GM12892 (cell line): ENCODE results near the gene C1orf159.
A peak's percentile ranks its signal among the peaks of the same experiment; 100 is the strongest.
"Not testable (repeated sequence)": the region's sequence is repeated elsewhere in the genome, so short reads cannot be mapped to it uniquely, and the experiment has no call there.

Experiments
- DNase-seq: peaks from one replicate; pipeline ENCODE4 v3.0.0; 2011; ENCODE audit not compliant: insufficient read length
- FAIRE-seq: peaks from 2 replicates; lab custom pipeline; 2011; peaks lifted over from hg19 to GRCh38; lab: Jason Lieb, UNC
- POLR2A ChIP-seq: IDR thresholded peaks from 2 replicates; pipeline ENCODE4 v1.6.1; 2011; ENCODE audit warnings: low read depth, low read length, control low read depth
- POLR2AphosphoS5 ChIP-seq: IDR thresholded peaks from 2 replicates; pipeline ENCODE4 v1.6.1; 2011; ENCODE audit warnings: low read depth, low read length, control low read depth
- TAF1 ChIP-seq: IDR thresholded peaks from 2 replicates; pipeline ENCODE4 v1.6.1; 2011; ENCODE audit warnings: low read depth, mild to moderate bottlenecking, control low read depth, low read length, borderline replicate concordance

C1orf159 gene

DNA sequence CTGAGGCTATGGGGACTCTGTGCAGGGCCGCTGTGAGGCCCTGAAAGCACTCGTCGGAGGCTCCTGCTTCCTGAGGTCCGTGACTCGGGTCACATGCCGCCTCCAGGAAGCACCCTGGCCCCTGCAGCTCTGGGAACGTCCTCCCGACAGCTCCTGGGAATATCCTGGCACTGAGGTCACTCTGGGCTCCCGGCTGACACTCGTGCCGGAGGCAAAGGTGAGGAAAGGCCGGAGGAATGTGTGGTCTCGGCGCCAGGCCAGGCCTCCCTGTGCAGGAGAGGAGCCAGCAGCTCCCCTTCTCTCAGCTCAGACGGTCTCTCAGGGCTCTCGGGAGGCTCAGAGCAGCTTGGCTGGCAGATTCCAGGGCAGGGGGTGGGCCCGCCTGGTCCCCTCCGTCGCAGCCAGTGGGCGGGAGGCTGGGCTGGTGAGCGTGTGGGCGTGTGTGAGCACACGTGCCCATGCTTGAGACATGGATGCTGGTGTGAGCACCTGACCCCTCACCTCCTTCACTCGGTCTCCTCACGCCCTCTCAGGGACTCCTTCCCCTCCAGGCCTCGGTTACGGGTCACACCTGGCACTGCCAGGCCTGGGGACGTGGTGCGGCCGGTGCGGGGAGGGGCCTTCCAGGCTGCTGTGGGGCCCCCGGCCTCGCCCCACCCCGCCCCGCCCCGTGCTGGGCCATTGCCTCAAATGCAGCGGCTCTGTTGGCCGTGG, 36.3 kb downstream of the C1orf159 start:
- FAIRE-seq (peak; percentile 86), DNase-seq (peak; percentile 68)
- TF ChIP-seq TAF1: no peak
- TF ChIP-seq POLR2AphosphoS5: no peak
- no peak for TF ChIP-seq POLR2A

DNA sequence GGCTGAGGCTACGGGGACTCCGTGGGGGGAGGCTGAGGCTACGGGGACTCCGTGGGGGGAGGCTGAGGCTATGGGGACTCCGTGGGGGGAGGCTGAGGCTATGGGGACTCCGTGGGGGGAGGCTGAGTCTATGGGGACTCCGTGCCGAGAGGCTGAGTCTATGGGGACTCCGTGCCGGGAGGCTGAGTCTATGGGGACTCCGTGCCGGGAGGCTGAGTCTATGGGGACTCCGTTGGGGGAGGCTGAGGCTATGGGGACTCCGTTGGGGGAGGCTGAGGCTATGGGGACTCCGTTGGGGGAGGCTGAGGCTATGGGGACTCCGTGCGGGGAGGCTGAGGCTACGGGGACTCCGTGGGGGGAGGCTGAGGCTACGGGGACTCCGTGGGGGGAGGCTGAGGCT, 38.5 kb downstream of the C1orf159 start:
- DNase-seq, FAIRE-seq: not testable (repeated sequence)

GRCh38 chr1:1075148-1075935, 40.5 kb downstream of the C1orf159 start:
- DNase-seq (no peak), FAIRE-seq (no peak)
- TF ChIP-seq POLR2AphosphoS5 (no peak), POLR2A (no peak), TAF1 (no peak)

DNA sequence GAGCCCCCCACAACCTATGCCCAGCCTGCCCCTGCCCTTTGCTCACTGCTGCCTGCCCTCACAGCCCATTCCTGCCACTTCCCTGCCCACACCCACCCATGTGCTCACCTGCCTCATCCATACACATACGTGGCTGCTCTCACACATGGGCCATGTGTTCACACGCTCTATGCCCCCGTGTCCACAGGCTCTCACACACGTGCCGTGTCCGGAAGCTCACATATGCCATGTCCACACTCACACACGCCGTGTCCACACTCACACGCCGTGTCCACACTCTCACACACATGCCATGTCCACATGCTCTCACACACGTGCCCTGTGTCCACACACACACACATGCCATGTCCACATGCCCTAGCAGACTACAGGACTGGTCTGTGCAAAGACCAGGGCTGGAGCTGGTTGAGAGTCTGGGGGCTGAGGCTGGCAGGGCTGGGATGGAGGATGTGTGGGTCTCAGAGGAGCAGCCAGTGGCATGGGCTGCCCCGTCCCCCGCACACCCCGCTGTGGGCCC, 41.2 kb downstream of the C1orf159 start:
- FAIRE-seq (no peak), DNase-seq (no peak)
- TF ChIP-seq POLR2AphosphoS5 (no peak), POLR2A (no peak)

DNA sequence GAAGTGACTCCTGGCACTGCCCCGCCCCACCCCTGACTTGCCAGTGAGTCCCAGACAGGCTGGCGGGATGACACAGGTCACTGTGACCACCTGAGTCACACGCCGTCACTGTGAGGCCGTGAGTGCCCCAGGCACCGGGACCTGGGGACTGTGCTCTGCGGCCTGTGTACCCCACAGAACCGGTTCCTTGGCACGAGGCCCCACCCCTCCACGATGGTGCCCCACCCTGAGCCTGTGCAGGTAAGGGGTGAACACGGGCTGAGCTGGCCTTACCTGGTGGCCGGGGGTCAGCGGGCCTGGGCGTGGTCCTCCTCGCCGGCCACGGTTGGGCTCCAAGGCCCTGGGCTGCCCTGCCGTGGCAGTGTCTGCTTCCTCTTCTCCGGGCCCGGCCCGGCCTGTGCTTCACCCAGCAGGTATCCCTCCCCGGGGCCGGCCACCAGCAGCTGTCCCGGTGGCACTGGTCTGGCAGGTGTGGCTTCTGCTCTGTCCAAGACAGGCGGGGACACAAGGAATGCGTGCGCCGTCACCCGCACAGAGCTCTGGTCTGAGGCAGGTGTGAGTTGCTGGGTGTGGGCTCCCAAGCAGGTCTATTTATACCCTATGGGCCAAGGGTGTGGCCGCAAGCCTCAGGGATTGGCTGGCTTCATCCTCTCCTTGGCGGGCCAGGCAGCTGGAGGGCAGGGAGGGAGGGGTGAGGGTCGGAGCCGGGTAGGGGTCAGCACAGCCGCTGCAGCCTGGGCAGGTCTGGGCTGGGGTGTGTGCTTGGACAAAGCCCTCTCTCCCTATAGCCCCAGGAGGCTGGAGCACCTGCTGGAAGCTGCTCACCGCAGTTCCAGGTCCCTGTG, 41.9 kb downstream of the C1orf159 start, which contains the start of gene RNF223:
TSS of gene RNF223 (minus strand) at position 564 of the 845 bp plus-strand sequence. CDS start 1,740 bp downstream, outside the sequence.
- TF ChIP-seq TAF1 (no peak), POLR2AphosphoS5 (no peak), POLR2A (no peak)
- FAIRE-seq (no peak), DNase-seq (no peak)

DNA sequence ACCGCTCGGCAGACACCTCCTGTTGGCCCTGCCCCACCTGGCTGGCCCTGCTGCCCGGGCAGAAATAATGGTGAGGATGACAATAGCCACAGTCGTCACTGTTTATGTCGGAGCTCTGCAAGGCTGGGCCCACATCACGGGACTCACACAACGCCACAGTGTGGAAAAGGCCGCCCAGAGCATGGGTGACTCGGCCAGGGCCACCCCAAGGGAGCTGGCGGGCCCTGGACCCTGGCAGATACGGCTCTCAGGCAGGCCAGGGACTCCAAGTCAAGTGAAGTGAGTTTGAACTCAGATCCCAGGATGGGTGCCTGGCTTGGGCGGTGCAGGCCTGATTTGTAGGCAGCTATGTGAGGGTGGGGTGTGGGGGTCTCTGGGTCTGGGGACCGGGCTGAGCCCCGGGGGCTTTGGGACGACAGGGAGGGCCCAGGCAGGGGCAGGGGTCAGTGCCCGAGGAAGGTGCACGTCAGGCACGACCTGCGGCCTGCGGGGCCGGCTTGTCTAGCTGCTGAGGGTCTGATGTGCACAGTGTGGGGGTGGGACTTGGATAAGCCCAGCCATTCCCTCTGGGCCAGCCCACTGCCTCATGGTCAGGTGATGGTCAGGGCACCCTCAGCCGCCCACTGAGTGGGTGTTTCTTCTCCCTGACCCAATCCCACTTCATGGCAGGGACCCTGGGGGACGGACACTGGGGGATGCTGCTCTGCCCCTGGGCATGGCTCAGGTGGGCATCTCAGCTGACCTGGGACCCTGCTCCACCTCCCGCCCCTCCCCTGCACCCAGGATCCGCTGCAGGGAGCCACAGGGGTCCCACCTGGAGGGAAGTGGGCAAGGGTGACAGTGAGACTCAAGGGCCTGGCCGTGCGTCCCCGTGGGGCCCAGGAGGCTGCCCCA, 42.8 kb downstream of the C1orf159 start:
- TF ChIP-seq POLR2AphosphoS5 (no peak), POLR2A (no peak), TAF1 (no peak)
- DNase-seq (no peak), FAIRE-seq (no peak)

- no peak for FAIRE-seq
- TF ChIP-seq TAF1 (no peak), POLR2A (no peak), POLR2AphosphoS5 (no peak)
- DNase-seq: no peak
Measured at GRCh38 chr1:1072299-1072848, 43.5 kb downstream of the C1orf159 start.

- TF ChIP-seq TAF1 (no peak), POLR2A (no peak), POLR2AphosphoS5 (no peak)
- FAIRE-seq: no peak
- no peak for DNase-seq
Measured at GRCh38 chr1:1071486-1072298, 44.2 kb downstream of the C1orf159 start.
